Brain pericyte (primary cell): ENCODE measurements around the gene KCNJ6.
"Not testable (repeated sequence)": the region's sequence is repeated elsewhere in the genome, so short reads cannot be mapped to it uniquely, and the experiment has no call there.

ENCODE experiments used
- DNase-seq: peaks from one replicate; pipeline ENCODE4 v3.0.0-alpha.2; 2012; ENCODE audit warnings: low read depth, low spot score

KCNJ6 gene

GRCh38 chr21:37647781-37648180 lies 268.5 kb downstream of the KCNJ6 start:
- no peak for DNase-seq

GRCh38 chr21:37646761-37647160 lies 269.5 kb downstream of the KCNJ6 start:
- not testable (repeated sequence) for DNase-seq

GRCh38 chr21:37645848-37646247 lies 270.4 kb downstream of the KCNJ6 start:
- no peak for DNase-seq

GRCh38 chr21:37644636-37645035 lies 271.6 kb downstream of the KCNJ6 start:
- no peak for DNase-seq

GRCh38 chr21:37643862-37644261 lies 272.4 kb downstream of the KCNJ6 start:
- not testable (repeated sequence) for DNase-seq

GRCh38 chr21:37642493-37642892 lies 273.8 kb downstream of the KCNJ6 start:
- no peak for DNase-seq

- DNase-seq = no peak
Observed at GRCh38 chr21:37639756-37640155, 276.5 kb downstream of the KCNJ6 start.

- DNase-seq = no peak
Observed at GRCh38 chr21:37636152-37636860, 280.0 kb downstream of the KCNJ6 start.

GRCh38 chr21:37631319-37632117 lies 284.7 kb downstream of the KCNJ6 start:
- DNase-seq = no peak

- DNase-seq = no peak
Observed at GRCh38 chr21:37630872-37631271, 285.4 kb downstream of the KCNJ6 start.

- DNase-seq = no peak
Observed at GRCh38 chr21:37628362-37628761, 287.9 kb downstream of the KCNJ6 start.

- DNase-seq = no peak
Observed at GRCh38 chr21:37627561-37627960, 288.7 kb downstream of the KCNJ6 start.

- DNase-seq = no peak
Observed at GRCh38 chr21:37627074-37627473, 289.2 kb downstream of the KCNJ6 start.

GRCh38 chr21:37626320-37626719 lies 289.9 kb downstream of the KCNJ6 start:
- no peak for DNase-seq

GRCh38 chr21:37623689-37624088 lies 292.6 kb downstream of the KCNJ6 start:
- DNase-seq = no peak

- DNase-seq = no peak
Observed at GRCh38 chr21:37623183-37623582, 293.1 kb downstream of the KCNJ6 start.

GRCh38 chr21:37622755-37623154 lies 293.5 kb downstream of the KCNJ6 start:
- no peak for DNase-seq

- no peak for DNase-seq
Observed at GRCh38 chr21:37620401-37620800, 295.9 kb downstream of the KCNJ6 start.

- no peak for DNase-seq
Observed at GRCh38 chr21:37619464-37619974, 296.7 kb downstream of the KCNJ6 start.

- DNase-seq = no peak
Observed at GRCh38 chr21:37618081-37618480, 298.2 kb downstream of the KCNJ6 start.

GRCh38 chr21:37615962-37616361 lies 300.3 kb downstream of the KCNJ6 start:
- no peak for DNase-seq

- no peak for DNase-seq
Observed at GRCh38 chr21:37614351-37614875, 301.8 kb downstream of the KCNJ6 start.

GRCh38 chr21:37607081-37607480 lies 309.2 kb downstream of the KCNJ6 start:
- no peak for DNase-seq
